ENCODE measurements around the gene TAGLN2. TPM values are rescaled to one million over a fixed set of nuclear protein-coding genes. Genes with fewer than 3 reads are reported as not detected.

Gene TAGLN2
- total RNA-seq, 1 donor from 2014 or later: 20.1 TPM

GRCh38 chr1:159943908-159944622, 18.8 kb upstream of the TAGLN2 start:
- no peak for DNase-seq (ENCODE audit: low read depth, low spot score)
- H3K36me3 Mint-ChIP-seq (ENCODE audit: low read depth): peaks cover 1% of the 10 kb centered on the region

GRCh38 chr1:159943278-159943640, 18.0 kb upstream of the TAGLN2 start:
- DNase-seq (ENCODE audit: low read depth, low spot score): no peak
- Mint-ChIP-seq H3K4me1 (peaks cover 57% of the 10 kb centered on the region), H3K9me3 (no peaks in the 10 kb centered on the region), H3K4me3 (peak overlapping the region; percentile 44), H3K27ac (ENCODE audit: unreplicated experiment) (no peak overlapping the region), H3K36me3 (ENCODE audit: low read depth) (peaks cover 2% of the 10 kb centered on the region), H3K27me3 (ENCODE audit: low read depth) (peaks cover 21% of the 10 kb centered on the region)
- no peak for TF ChIP-seq CTCF (conservative IDR thresholded peaks at IDR 0.05)

More at GRCh38 chr1:159943908-159944622, 18.8 kb upstream of the TAGLN2 start:
- Mint-ChIP-seq H3K9me3 (no peaks in the 10 kb centered on the region), H3K4me3 (peak overlapping the region; percentile 94), H3K27me3 (ENCODE audit: low read depth) (peaks cover 26% of the 10 kb centered on the region), H3K27ac (ENCODE audit: unreplicated experiment) (no peak overlapping the region), H3K4me1 (peaks cover 57% of the 10 kb centered on the region)
- TF ChIP-seq CTCF (conservative IDR thresholded peaks at IDR 0.05): no peak

- DNase-seq (ENCODE audit: low read depth, low spot score): no peak
- Mint-ChIP-seq H3K9me3 (no peaks in the 10 kb centered on the region), H3K27me3 (ENCODE audit: low read depth) (peaks cover 17% of the 10 kb centered on the region), H3K36me3 (ENCODE audit: low read depth) (peaks cover 2% of the 10 kb centered on the region), H3K4me1 (peaks cover 57% of the 10 kb centered on the region), H3K4me3 (peak overlapping the region; percentile 74), H3K27ac (ENCODE audit: unreplicated experiment) (no peak overlapping the region)
- no peak for TF ChIP-seq CTCF (conservative IDR thresholded peaks at IDR 0.05)
Observed at GRCh38 chr1:159942632-159943277, 17.4 kb upstream of the TAGLN2 start.

GRCh38 chr1:159941591-159942560, 16.6 kb upstream of the TAGLN2 start:
- H3K27me3 Mint-ChIP-seq (ENCODE audit: low read depth): peaks cover 12% of the 10 kb centered on the region
- H3K36me3 Mint-ChIP-seq (ENCODE audit: low read depth): peaks cover 2% of the 10 kb centered on the region
- no peaks in the 10 kb centered on the region for H3K9me3 Mint-ChIP-seq
- no peak for TF ChIP-seq CTCF (conservative IDR thresholded peaks at IDR 0.05)
- H3K4me1 Mint-ChIP-seq: peaks cover 57% of the 10 kb centered on the region
- peak overlapping the region; percentile 83 for H3K27ac Mint-ChIP-seq (ENCODE audit: unreplicated experiment)
- DNase-seq (ENCODE audit: low read depth, low spot score): no peak
- peak overlapping the region; percentile 74 for H3K4me3 Mint-ChIP-seq

GRCh38 chr1:159941141-159941540, 15.8 kb upstream of the TAGLN2 start:
- H3K36me3 Mint-ChIP-seq (ENCODE audit: low read depth): peaks cover 2% of the 10 kb centered on the region
- no peak for TF ChIP-seq CTCF (conservative IDR thresholded peaks at IDR 0.05)
- H3K27me3 Mint-ChIP-seq (ENCODE audit: low read depth): peaks cover 7% of the 10 kb centered on the region
- H3K27ac Mint-ChIP-seq (ENCODE audit: unreplicated experiment): peak overlapping the region; percentile 12
- H3K4me1 Mint-ChIP-seq: peaks cover 59% of the 10 kb centered on the region
- no peaks in the 10 kb centered on the region for H3K9me3 Mint-ChIP-seq
- DNase-seq (ENCODE audit: low read depth, low spot score): no peak
- H3K4me3 Mint-ChIP-seq: peak overlapping the region; percentile 61

All from neural crest cell (in vitro differentiated cells).